Heart right ventricle (tissue), 16 donors: Measurements from ENCODE around the gene SERPIND1. TPM values are rescaled to one million over a fixed set of nuclear protein-coding genes. Genes with fewer than 3 reads are reported as not detected.
A peak's percentile ranks its signal among the peaks of the same experiment; 100 is the strongest.
"Not testable (repeated sequence)": the region's sequence is repeated elsewhere in the genome, so short reads cannot be mapped to it uniquely, and the experiment has no call there.

ENCODE experiments used
- ATAC-seq, 8 donors: fragments of 200-7000 bp; cut with Tn5 transposase; one replicate each; pipeline ENCODE4 v1.9.1; 2020; ENCODE audit warnings: mild to moderate bottlenecking in 8 of 8, moderate library complexity in 8 of 8, moderate number of reproducible peaks in 1 of 8
- DNase-seq, 2 donors: peaks; one replicate each; pipeline ENCODE4 v3.0.0-alpha.2; 2020
- H3K27ac ChIP-seq, 10 donors: fragments of 200-600 bp; sonication (generic) in 2 of 10; one replicate each; pipeline versions ENCODE4 v1.5.0 to v1.8.0; 2020 to 2022; ENCODE audit warnings: mild to moderate bottlenecking in 3 of 10
- H3K27me3 ChIP-seq, 7 donors: fragments of 200-600 bp; one replicate each; pipeline ENCODE4 v1.8.0; 2021 to 2022; ENCODE audit warnings: mild to moderate bottlenecking in 2 of 7
- H3K36me3 ChIP-seq, 9 donors: fragments of 200-600 bp; sonication (generic) in 1 of 9; one replicate each; pipeline versions ENCODE4 v1.5.0 to v1.8.0; 2020 to 2022; ENCODE audit warnings: mild to moderate bottlenecking in 2 of 9
- H3K4me1 ChIP-seq, 9 donors: fragments of 200-600 bp; sonication (generic) in 1 of 9; one replicate each; pipeline versions ENCODE4 v1.5.0 to v1.8.0; 2020 to 2022; ENCODE audit warnings: mild to moderate bottlenecking in 4 of 9
- H3K4me3 ChIP-seq, 10 donors: fragments of 200-600 bp; sonication (generic) in 2 of 10; one replicate each; pipeline versions ENCODE4 v1.5.0 to v1.8.0; 2020 to 2022; ENCODE audit warnings: mild to moderate bottlenecking in 7 of 10, moderate library complexity in 2 of 10
- H3K9me3 ChIP-seq, 11 donors: fragments of 200-600 bp in 10 of 11; sonication (generic) in 2 of 11; one replicate each; pipeline versions ENCODE4 v1.5.0 to v1.8.0; 2013 to 2022; ENCODE audit warnings: mild to moderate bottlenecking in 2 of 11, control low read depth in 1 of 11, moderate library complexity in 1 of 11
- WGBS, 2 donors: extraction: QIAGEN DNeasy Blood & Tissue Kit; methylation state at CpG; one replicate each; pipeline ENCODE4 v1.1.7; 2013; ENCODE audit warnings: inconsistent platforms in 1 of 2; 5-methylcytosine and 5-hydroxymethylcytosine counted together
- intact Hi-C, 10 donors: fragments of 100-400 bp; cut with DNase I; formaldehyde crosslinking; loops; one replicate each; pipeline versions ENCODE4 v1.11.1 to v1.14.2; 2022
- polyA plus RNA-seq, 2 donors: library from polyadenylated mRNA; stranded (reverse); fragments of 200-250 nt; gene quantifications; one replicate each; pipeline ENCODE4 v1.2.3, GENCODE V29; 2013
- total RNA-seq, 10 donors: library from RNA; stranded (reverse); fragmentation: NEBNext Ultra II Directional in 3 of 10; extraction: Animal tissue kit (Norgen Biotek cat#: 25700) in 3 of 10; gene quantifications; one replicate each; pipeline versions ENCODE4 v1.2.1 to v1.2.4, GENCODE V29; 2021 to 2023
- TF ChIP-seq, protein P1 (sequence below), 9 donors: fragments of 200-600 bp; sonication (generic) in 2 of 9; IDR thresholded peaks; one replicate each; pipeline versions ENCODE4 v1.5.0 to v1.8.0; 2021 to 2022; ENCODE audit warnings: antibody characterized with exemption in 9 of 9, mild to moderate bottlenecking in 5 of 9, moderate library complexity in 1 of 9
- donor health status: Arrhythmogenic right ventricular cardiomyopathy.
- donor health status: ischemic (EF 13 %, LVEDD 7.1; RV severe dilation, severe dysfunction).
- donor health status: healthy with polysubstance abuse.
- donor health status: DM: no; HTN: yes; CAD: no.
- donor health status: DM: no; HTN: no; CAD: no.
- donor health status: ischemic (EF 25% LVEDD 6.9; RV normal size, moderate dysfunction).
- donor health status: ischemic (EF 25% LVEDD 5.7; RV mildly dilated, moderate dysfunction).
- donor health status: healthy.
- donor health status: DM: yes; HTN: yes; CAD: no.
- donor health status: Ischemic cardiomyopathy.
- donor health status: ischemic (EF 35%, LVEDD 5.7; RV mildly dilated, moderate dysfunction).
- donor health status: nonischemic (EF 11% LVEDD 7.7; RV severe dilation, severe dysfunction).
- donor health status: DM: yes; HTN: yes; CAD: no.
- donor health status: PGD.
- donor health status: ischemic (EF 29% LVEDD 5.4; RV normal size, mild dysfunction).
- donor health status: nonischemic (EF 23%, LVEDD 6.1; RV moderate dilation, normal function).

Gene SERPIND1
- total and polyA plus RNA-seq, 12 donors: 0.07 to 0.26 (median 0.09) TPM; not detected in 7

DNA sequence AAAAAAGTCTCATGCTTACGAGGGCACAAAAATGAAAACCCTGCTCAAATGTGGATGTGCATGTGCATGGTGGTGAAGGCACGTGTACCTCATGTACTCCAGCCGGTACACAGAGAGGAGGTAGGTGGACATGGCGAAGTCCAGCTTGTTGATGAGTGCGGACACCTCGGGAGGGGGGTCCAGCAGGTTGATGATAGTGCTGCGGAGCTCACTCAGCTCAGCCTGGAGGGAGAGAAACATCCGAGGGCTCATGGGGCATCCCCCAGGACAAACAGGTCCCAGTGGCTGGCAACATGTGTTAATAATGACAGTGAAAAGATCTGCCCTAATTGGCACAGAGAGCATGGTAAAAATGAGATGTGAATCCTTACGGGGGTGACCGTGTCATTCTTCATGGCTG is 9.2 kb upstream of the SERPIND1 start:
- H3K4me3 ChIP-seq: no peak overlapping the region
- TF ChIP-seq, protein P1, sequence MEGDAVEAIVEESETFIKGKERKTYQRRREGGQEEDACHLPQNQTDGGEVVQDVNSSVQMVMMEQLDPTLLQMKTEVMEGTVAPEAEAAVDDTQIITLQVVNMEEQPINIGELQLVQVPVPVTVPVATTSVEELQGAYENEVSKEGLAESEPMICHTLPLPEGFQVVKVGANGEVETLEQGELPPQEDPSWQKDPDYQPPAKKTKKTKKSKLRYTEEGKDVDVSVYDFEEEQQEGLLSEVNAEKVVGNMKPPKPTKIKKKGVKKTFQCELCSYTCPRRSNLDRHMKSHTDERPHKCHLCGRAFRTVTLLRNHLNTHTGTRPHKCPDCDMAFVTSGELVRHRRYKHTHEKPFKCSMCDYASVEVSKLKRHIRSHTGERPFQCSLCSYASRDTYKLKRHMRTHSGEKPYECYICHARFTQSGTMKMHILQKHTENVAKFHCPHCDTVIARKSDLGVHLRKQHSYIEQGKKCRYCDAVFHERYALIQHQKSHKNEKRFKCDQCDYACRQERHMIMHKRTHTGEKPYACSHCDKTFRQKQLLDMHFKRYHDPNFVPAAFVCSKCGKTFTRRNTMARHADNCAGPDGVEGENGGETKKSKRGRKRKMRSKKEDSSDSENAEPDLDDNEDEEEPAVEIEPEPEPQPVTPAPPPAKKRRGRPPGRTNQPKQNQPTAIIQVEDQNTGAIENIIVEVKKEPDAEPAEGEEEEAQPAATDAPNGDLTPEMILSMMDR (IDR thresholded peaks at IDR 0.05): no peak
- H3K27me3 ChIP-seq: no peaks in the 10 kb centered on the region
- H3K4me1 ChIP-seq: no peaks in the 10 kb centered on the region
- H3K27ac ChIP-seq: no peak overlapping the region
- peaks cover 0 to 88% (median 35%) of the 10 kb centered on the region in 9 donors for H3K36me3 ChIP-seq
- WGBS, 2 donors: 95 to 96% methylated on average over 10 of the region's 10 CpGs
- no peaks in the 10 kb centered on the region for H3K9me3 ChIP-seq
- no peak for DNase-seq
- ATAC-seq: no peak
- intact Hi-C loops: no loop called here

DNA sequence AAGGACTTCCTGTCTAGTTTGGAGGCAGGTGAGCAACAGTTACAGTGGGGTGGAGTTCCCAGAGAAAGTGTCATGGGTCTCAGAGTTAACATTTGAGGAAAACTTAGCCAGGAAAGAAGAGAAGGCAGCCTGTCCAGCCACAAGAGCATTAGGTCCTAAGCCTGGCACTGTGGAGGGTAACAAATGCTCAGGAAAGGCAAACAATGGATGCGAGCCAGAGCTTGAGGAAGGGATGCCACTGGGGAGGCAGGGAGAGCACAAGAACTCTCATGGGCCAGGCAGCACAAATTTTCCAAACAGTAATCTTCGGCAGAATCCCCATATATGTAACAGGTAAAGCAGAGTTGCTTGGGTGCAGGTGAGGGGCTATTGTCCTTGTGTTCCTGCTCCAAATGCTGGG is 8.0 kb upstream of the SERPIND1 start:
- TF ChIP-seq, protein P1 (IDR thresholded peaks at IDR 0.05): no peak
- intact Hi-C loops: no loop called here

DNA sequence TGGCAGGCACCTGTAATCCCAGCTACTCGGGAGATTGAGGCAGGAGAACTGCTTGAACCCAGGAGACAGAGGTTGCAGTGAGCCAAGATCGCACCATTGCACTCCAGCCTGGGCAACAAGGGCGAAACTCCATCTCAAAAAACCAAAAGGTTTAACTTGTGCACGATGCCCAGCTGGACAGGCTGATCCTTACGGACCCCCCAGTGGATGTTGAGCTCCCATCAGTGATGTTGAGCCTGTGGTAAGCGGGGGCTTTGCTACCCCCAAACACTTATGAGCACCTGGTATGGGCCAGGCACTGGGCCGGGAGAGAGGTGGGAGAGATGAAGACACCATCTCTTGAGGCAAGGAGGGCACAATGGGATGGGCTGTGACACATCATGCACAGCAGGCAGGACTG is 7.4 kb upstream of the SERPIND1 start:
- peaks cover 0 to 75% (median 27%) of the 10 kb centered on the region in 9 donors for H3K36me3 ChIP-seq
- intact Hi-C loops: no loop called here
- H3K27ac ChIP-seq: no peak overlapping the region
- no peak overlapping the region for H3K4me3 ChIP-seq
- ATAC-seq (no peak), DNase-seq (no peak)
- TF ChIP-seq, protein P1 (IDR thresholded peaks at IDR 0.05): no peak
- no peaks in the 10 kb centered on the region for H3K9me3 ChIP-seq
- H3K4me1 ChIP-seq: no peaks in the 10 kb centered on the region
- H3K27me3 ChIP-seq: no peaks in the 10 kb centered on the region
- 99% methylated on average over 7 of the region's 7 CpGs for WGBS, 2 donors

More for the DNA sequence above, 8.0 kb upstream of the SERPIND1 start:
- Histone ChIP-seq H3K27me3 (no peaks in the 10 kb centered on the region), H3K36me3 (peaks cover 0 to 81% (median 28%) of the 10 kb centered on the region in 9 donors), H3K4me3 (no peak overlapping the region), H3K27ac (no peak overlapping the region), H3K4me1 (no peaks in the 10 kb centered on the region), H3K9me3 (no peaks in the 10 kb centered on the region)
- ATAC-seq: no peak
- 90 to 100% methylated on average over 2 of the region's 2 CpGs for WGBS, 2 donors
- no peak for DNase-seq

DNA sequence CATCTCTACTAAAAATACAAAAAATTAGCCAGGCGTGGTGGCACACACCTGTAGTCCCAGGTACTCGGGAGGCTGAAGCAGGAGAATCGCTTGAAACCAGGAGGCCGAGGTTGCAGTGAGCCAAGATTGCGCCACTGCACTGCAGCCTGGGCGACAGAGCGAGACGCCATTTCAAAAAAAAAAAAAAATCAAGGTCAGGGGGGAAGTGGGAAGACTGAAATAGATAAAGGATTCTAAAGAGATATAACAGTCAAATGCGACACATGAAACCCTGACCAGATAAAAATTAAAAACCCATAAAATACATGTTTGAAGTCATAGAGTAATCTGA is 4.5 kb upstream of the SERPIND1 start:
- H3K4me1 ChIP-seq, DNase-seq, H3K4me3 ChIP-seq, H3K9me3 ChIP-seq, H3K27me3 ChIP-seq, intact Hi-C loops, H3K27ac ChIP-seq, ATAC-seq: not testable (repeated sequence)
- 87 to 93% methylated on average over 9 of the region's 9 CpGs for WGBS, 2 donors
- peaks cover 0 to 61% (median 9%) of the 10 kb centered on the region in 9 donors for H3K36me3 ChIP-seq

DNA sequence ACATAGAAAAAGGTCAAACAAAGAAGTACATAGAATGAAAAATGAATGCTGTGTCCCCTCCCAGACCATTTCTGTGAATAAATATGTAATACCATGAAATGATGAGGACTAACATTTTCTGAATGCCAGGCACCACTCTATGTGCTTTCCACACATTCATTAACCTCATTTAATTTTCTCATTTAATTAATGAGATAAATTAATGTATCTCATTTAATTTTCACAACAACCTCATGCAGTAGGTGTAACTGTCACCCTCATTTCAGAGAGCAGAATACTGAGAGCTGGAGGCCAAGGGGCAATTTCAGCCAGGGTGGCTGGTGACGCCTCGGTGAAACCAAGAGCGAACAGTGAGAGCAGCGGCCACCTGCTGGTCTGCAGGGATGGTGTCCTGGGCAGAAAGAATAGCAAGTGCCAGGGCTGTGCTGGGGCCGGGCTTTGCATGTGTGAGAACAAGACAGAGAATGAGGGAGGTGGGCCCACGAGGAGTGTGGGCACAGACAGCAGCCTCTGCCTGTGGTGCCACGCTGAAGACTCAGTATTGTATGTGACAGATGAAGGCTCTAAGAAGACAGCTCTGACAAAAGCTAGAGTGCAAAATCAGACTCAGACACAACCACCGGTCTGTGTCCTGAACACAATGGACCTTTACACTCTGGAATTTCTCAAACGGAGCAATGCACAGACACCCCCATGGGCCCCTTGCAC is 1.8 kb upstream of the SERPIND1 start:
- DNase-seq: no peak
- peak in 1 of 8 donors; percentile 10 for ATAC-seq
- WGBS, 2 donors: 88 to 93% methylated on average over 9 of the region's 9 CpGs
- H3K27me3 ChIP-seq: no peaks in the 10 kb centered on the region
- no peak overlapping the region for H3K4me3 ChIP-seq
- intact Hi-C loops: no loop called here
- TF ChIP-seq, protein P1 (IDR thresholded peaks at IDR 0.05): no peak
- H3K27ac ChIP-seq: no peak overlapping the region
- H3K36me3 ChIP-seq: peaks cover 0 to 51% (median 0%) of the 10 kb centered on the region in 9 donors
- H3K9me3 ChIP-seq: no peaks in the 10 kb centered on the region
- H3K4me1 ChIP-seq: peaks cover 0 to 11% (median 7%) of the 10 kb centered on the region in 9 donors
